ENCODE results near the gene DOCK2. TPM values are rescaled to one million over a fixed set of nuclear protein-coding genes. Genes with fewer than 3 reads are reported as not detected.
"Not testable (repeated sequence)": the region's sequence is repeated elsewhere in the genome, so short reads cannot be mapped to it uniquely, and the experiment has no call there.

Gene DOCK2
- total RNA-seq, 1 experiment from 2014 or later = not detected

- intact Hi-C loops (cut with micrococcal nuclease; ENCODE audit: unreplicated experiment) = no loop called here
- no TSS peak for BruUV-seq (replicated peaks)
- Mint-ChIP-seq H3K27ac (ENCODE audit: unreplicated experiment) (no peak overlapping the region), H3K4me1 (ENCODE audit: low read depth, unreplicated experiment) (no peaks in the 10 kb centered on the region), H3K9me3 (ENCODE audit: low read depth, unreplicated experiment) (no peaks in the 10 kb centered on the region), H3K27me3 (ENCODE audit: unreplicated experiment) (peaks cover 56% of the 10 kb centered on the region), H3K4me3 (ENCODE audit: low read depth, unreplicated experiment) (no peak overlapping the region), H3K36me3 (ENCODE audit: insufficient read depth, unreplicated experiment) (no peaks in the 10 kb centered on the region)
- TF ChIP-seq CTCF (IDR thresholded peaks at IDR 0.05; ENCODE audit: unreplicated experiment) = no peak
- no peak for DNase-seq
- CTCF ChIA-PET = no interaction called here
Observed at GRCh38 chr5:169831331-169831730, 194.3 kb downstream of the DOCK2 start.

GRCh38 chr5:169832304-169832703, 195.2 kb downstream of the DOCK2 start:
- H3K4me3 Mint-ChIP-seq (ENCODE audit: low read depth, unreplicated experiment) = no peak overlapping the region
- H3K4me1 Mint-ChIP-seq (ENCODE audit: low read depth, unreplicated experiment) = no peaks in the 10 kb centered on the region
- H3K36me3 Mint-ChIP-seq (ENCODE audit: insufficient read depth, unreplicated experiment) = no peaks in the 10 kb centered on the region
- H3K27ac Mint-ChIP-seq (ENCODE audit: unreplicated experiment) = no peak overlapping the region
- TF ChIP-seq CTCF (IDR thresholded peaks at IDR 0.05; ENCODE audit: unreplicated experiment) = no peak
- no peaks in the 10 kb centered on the region for H3K9me3 Mint-ChIP-seq (ENCODE audit: low read depth, unreplicated experiment)
- no TSS peak for BruUV-seq (replicated peaks)
- intact Hi-C loops (cut with micrococcal nuclease; ENCODE audit: unreplicated experiment) = no loop called here
- CTCF ChIA-PET = no interaction called here
- DNase-seq = no peak
- peaks cover 51% of the 10 kb centered on the region for H3K27me3 Mint-ChIP-seq (ENCODE audit: unreplicated experiment)

GRCh38 chr5:169832845-169833244, 195.8 kb downstream of the DOCK2 start:
- no peak overlapping the region for H3K27ac Mint-ChIP-seq (ENCODE audit: unreplicated experiment)
- DNase-seq = no peak
- no peak overlapping the region for H3K4me3 Mint-ChIP-seq (ENCODE audit: low read depth, unreplicated experiment)
- CTCF ChIA-PET = no interaction called here
- no peak for TF ChIP-seq CTCF (IDR thresholded peaks at IDR 0.05; ENCODE audit: unreplicated experiment)
- intact Hi-C loops (cut with micrococcal nuclease; ENCODE audit: unreplicated experiment) = no loop called here
- no TSS peak for BruUV-seq (replicated peaks)
- H3K27me3 Mint-ChIP-seq (ENCODE audit: unreplicated experiment) = peaks cover 51% of the 10 kb centered on the region
- no peaks in the 10 kb centered on the region for H3K9me3 Mint-ChIP-seq (ENCODE audit: low read depth, unreplicated experiment)
- no peaks in the 10 kb centered on the region for H3K4me1 Mint-ChIP-seq (ENCODE audit: low read depth, unreplicated experiment)
- H3K36me3 Mint-ChIP-seq (ENCODE audit: insufficient read depth, unreplicated experiment) = no peaks in the 10 kb centered on the region

- H3K27me3 Mint-ChIP-seq (ENCODE audit: unreplicated experiment) = peaks cover 47% of the 10 kb centered on the region
- BruUV-seq (replicated peaks); H3K36me3 Mint-ChIP-seq (ENCODE audit: insufficient read depth, unreplicated experiment); H3K4me1 Mint-ChIP-seq (ENCODE audit: low read depth, unreplicated experiment); H3K9me3 Mint-ChIP-seq (ENCODE audit: low read depth, unreplicated experiment); DNase-seq; CTCF ChIA-PET; H3K27ac Mint-ChIP-seq (ENCODE audit: unreplicated experiment); intact Hi-C loops (cut with micrococcal nuclease; ENCODE audit: unreplicated experiment); H3K4me3 Mint-ChIP-seq (ENCODE audit: low read depth, unreplicated experiment): not testable (repeated sequence)
Observed at GRCh38 chr5:169833681-169834292, 196.7 kb downstream of the DOCK2 start.

- CTCF ChIA-PET; BruUV-seq (replicated peaks); DNase-seq; H3K4me1 Mint-ChIP-seq (ENCODE audit: low read depth, unreplicated experiment); intact Hi-C loops (cut with micrococcal nuclease; ENCODE audit: unreplicated experiment); H3K36me3 Mint-ChIP-seq (ENCODE audit: insufficient read depth, unreplicated experiment); H3K27ac Mint-ChIP-seq (ENCODE audit: unreplicated experiment); H3K4me3 Mint-ChIP-seq (ENCODE audit: low read depth, unreplicated experiment); H3K9me3 Mint-ChIP-seq (ENCODE audit: low read depth, unreplicated experiment): not testable (repeated sequence)
- H3K27me3 Mint-ChIP-seq (ENCODE audit: unreplicated experiment) = peaks cover 41% of the 10 kb centered on the region
Observed at GRCh38 chr5:169834540-169834939, 197.5 kb downstream of the DOCK2 start.

Measured in Calu3 (cell line).